Fibroblast of mammary gland (primary cell): ENCODE data around the gene MYCL.

Experiments used
- DNase-seq: peaks from one replicate; pipeline ENCODE4 v3.0.0-alpha.2; 2010; ENCODE audit warnings: low read depth
- H3K4me3 ChIP-seq: 2 replicates; pipeline ENCODE4 v1.5.1; 2011; ENCODE audit warnings: low read depth, mild to moderate bottlenecking, low read length, moderate library complexity; ENCODE audit not compliant: control insufficient read depth
- CTCF ChIP-seq: conservative IDR thresholded peaks from 2 replicates; pipeline ENCODE4 v1.5.1; 2011; ENCODE audit warnings: low read depth, low read length, inconsistent platforms; ENCODE audit not compliant: control insufficient read depth, insufficient read depth

MYCL gene

DNA sequence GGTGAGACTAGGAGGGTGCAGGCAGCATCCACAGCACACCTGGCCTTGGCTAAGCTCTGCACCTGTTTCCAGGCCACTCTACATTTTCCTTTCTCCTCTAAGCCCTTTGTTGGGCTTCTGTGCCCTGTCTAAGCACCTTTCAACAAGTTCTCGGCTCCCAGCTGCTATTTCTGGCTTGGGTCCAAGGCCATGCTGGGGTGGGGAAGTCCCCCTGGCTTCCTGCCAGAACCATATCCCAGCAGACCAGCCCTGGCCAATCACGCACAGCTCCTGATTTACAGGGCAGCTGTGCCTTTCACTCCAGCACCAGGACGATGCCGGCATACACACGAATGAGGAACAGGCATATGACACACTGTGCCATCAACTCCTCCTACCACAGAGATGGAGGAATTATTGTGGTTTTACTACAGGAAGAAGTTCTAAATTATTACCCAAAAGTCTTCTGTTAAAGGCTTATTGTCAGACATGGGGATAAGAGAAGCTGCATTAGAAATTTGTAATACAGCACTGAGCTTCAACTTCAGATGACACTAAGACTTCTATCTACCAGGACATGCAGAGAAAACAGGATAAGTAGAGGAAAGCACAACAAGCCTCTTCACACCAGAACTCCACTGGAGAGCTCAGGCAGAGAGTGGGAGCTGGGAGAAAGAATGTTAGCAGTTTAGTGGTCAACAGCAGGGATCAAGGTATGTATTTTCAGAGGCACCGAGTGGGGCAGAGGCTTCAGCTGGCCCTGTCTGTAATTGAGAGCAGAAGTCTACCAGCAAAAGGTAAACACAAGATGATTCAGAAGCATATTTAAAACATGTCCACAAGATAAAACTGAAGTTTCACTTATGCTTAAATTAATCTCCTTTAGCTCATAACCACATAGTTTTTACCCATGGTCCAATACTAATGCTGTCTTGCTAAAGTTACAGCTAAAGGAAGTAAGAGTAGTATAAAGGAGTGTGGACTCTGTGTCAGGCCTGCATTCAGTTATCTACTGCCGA lies 55.8 kb downstream of the MYCL start:
- TF ChIP-seq CTCF = no peak
- peak; percentile 68 for DNase-seq
- no peak overlapping the region for H3K4me3 ChIP-seq
